Activated CD4-positive, alpha-beta T cell treated with anti-CD3 and anti-CD28 coated beads for 36 hours (primary cell): ENCODE results near the gene EIF5AL1. TPM values are rescaled to one million over a fixed set of nuclear protein-coding genes. Genes with fewer than 3 reads are reported as not detected.

Source experiments
- ATAC-seq: fragments of 200-7000 bp; cut with Tn5 transposase; one replicate; pipeline ENCODE4 v1.10.0; 2021; ENCODE audit warnings: mild to moderate bottlenecking, moderate library complexity
- CTCF ChIA-PET: fragments of 350-600 bp; sonication (Branson Sonifier 250); formaldehyde crosslinking; loops from one replicate; lab custom pipeline; 2021; ENCODE audit warnings: antibody characterized with exemption; lab: Charles Lee
- POLR2A ChIA-PET: fragments of 350-600 bp; sonication (Branson Sonifier 250); formaldehyde crosslinking; loops from one replicate; lab custom pipeline; 2021; ENCODE audit warnings: antibody characterized with exemption, inconsistent platforms; lab: Charles Lee
- DNase-seq: peaks from one replicate; pipeline ENCODE4 v3.0.0-alpha.2; 2020
- H3K27ac Mint-ChIP-seq: one replicate; pipeline ENCODE4 v1.8.0; 2021; ENCODE audit warnings: mixed read lengths
- H3K27me3 Mint-ChIP-seq: one replicate; pipeline ENCODE4 v1.8.0; 2021; ENCODE audit warnings: mixed read lengths
- H3K36me3 Mint-ChIP-seq: one replicate; pipeline ENCODE4 v1.8.0; 2021; ENCODE audit warnings: low read depth, mixed read lengths
- H3K4me1 Mint-ChIP-seq: one replicate; pipeline ENCODE4 v1.8.0; 2021; ENCODE audit warnings: mixed read lengths
- H3K4me3 Mint-ChIP-seq: one replicate; pipeline ENCODE4 v1.8.0; 2021; ENCODE audit warnings: mild to moderate bottlenecking, moderate library complexity, mixed read lengths
- H3K9me3 Mint-ChIP-seq: one replicate; pipeline ENCODE4 v1.8.0; 2021; ENCODE audit warnings: low read depth, mixed read lengths
- intact Hi-C, 2 experiments: fragments of 100-400 bp; cut with DNase I in 1 of 2; cut with micrococcal nuclease in 1 of 2; formaldehyde crosslinking; loops; one replicate each; pipeline versions ENCODE4 v1.14.2 to v1.15.1; 2022 to 2024; cut with DNase I, micrococcal nuclease
- total RNA-seq, 2 experiments: library from RNA; stranded (reverse); gene quantifications; one replicate each; pipeline ENCODE4 v1.2.3, GENCODE V29; 2021

The EIF5AL1 gene
- total RNA-seq, 2 experiments from 2014 or later: 0.18 to 0.46 TPM

- Mint-ChIP-seq H3K27me3 (peaks cover 2% of the 10 kb centered on the region), H3K36me3 (no peaks in the 10 kb centered on the region), H3K9me3 (no peaks in the 10 kb centered on the region), H3K27ac (no peak overlapping the region), H3K4me1 (no peaks in the 10 kb centered on the region), H3K4me3 (no peak overlapping the region)
- CTCF ChIA-PET: interaction anchor here (0.7 to 2.9 kb wide), 4 partner anchors 12 to 114 kb away, joined by 3 to 28 read pairs (median 4); no protein-coding TSS in a partner anchor
- POLR2A ChIA-PET: no interaction called here
- intact Hi-C loops: no loop called here
- DNase-seq (no peak), ATAC-seq (no peak)
Measured at GRCh38 chr10:79488336-79488735, 24.0 kb upstream of the EIF5AL1 start.

- intact Hi-C loops: no loop called here
- ATAC-seq (peak; percentile 33), DNase-seq (no peak)
- Mint-ChIP-seq H3K36me3 (no peaks in the 10 kb centered on the region), H3K4me3 (no peak overlapping the region), H3K27me3 (peaks cover 2% of the 10 kb centered on the region), H3K4me1 (no peaks in the 10 kb centered on the region), H3K9me3 (no peaks in the 10 kb centered on the region), H3K27ac (no peak overlapping the region)
- CTCF ChIA-PET: interaction anchor here (2.9 kb wide), 1 partner anchor 115 kb away, joined by 28 read pairs; no protein-coding TSS in a partner anchor
- POLR2A ChIA-PET: interaction anchor here (0.6 kb wide), 1 partner anchor 129 kb away, joined by 3 read pairs; no protein-coding TSS in a partner anchor
Measured at GRCh38 chr10:79488870-79489269, 23.5 kb upstream of the EIF5AL1 start.

- Mint-ChIP-seq H3K4me1 (no peaks in the 10 kb centered on the region), H3K4me3 (no peak overlapping the region), H3K36me3 (no peaks in the 10 kb centered on the region), H3K27ac (no peak overlapping the region), H3K27me3 (peaks cover 2% of the 10 kb centered on the region), H3K9me3 (no peaks in the 10 kb centered on the region)
- intact Hi-C loops: no loop called here
- ChIA-PET CTCF (interaction anchor here (0.9 to 1.3 kb wide), 2 partner anchors 9 to 116 kb away, joined by 3 to 5 read pairs; no protein-coding TSS in a partner anchor), POLR2A (no interaction called here)
- no peak for DNase-seq
- ATAC-seq: no peak
Measured at GRCh38 chr10:79490400-79491142, 21.8 kb upstream of the EIF5AL1 start.

- DNase-seq (no peak), ATAC-seq (no peak)
- H3K4me3 Mint-ChIP-seq: no peak overlapping the region
- H3K36me3 Mint-ChIP-seq: no peaks in the 10 kb centered on the region
- intact Hi-C loops: no loop called here
- H3K4me1 Mint-ChIP-seq: no peaks in the 10 kb centered on the region
- POLR2A ChIA-PET: no interaction called here
- no peaks in the 10 kb centered on the region for H3K9me3 Mint-ChIP-seq
- peaks cover 2% of the 10 kb centered on the region for H3K27me3 Mint-ChIP-seq
- no peak overlapping the region for H3K27ac Mint-ChIP-seq
- CTCF ChIA-PET: interaction anchor here (1.3 kb wide), 1 partner anchor 117 kb away, joined by 5 read pairs; no protein-coding TSS in a partner anchor
Measured at GRCh38 chr10:79491143-79491835, 21.0 kb upstream of the EIF5AL1 start.

GRCh38 chr10:79492256-79492655, 20.1 kb upstream of the EIF5AL1 start:
- no peak for ATAC-seq
- CTCF ChIA-PET: interaction anchor here (0.8 to 0.9 kb wide), 2 partner anchors 11 to 118 kb away, joined by 3 read pairs; no protein-coding TSS in a partner anchor

GRCh38 chr10:79492839-79493238, 19.5 kb upstream of the EIF5AL1 start:
- POLR2A ChIA-PET: no interaction called here
- intact Hi-C loops: no loop called here

More at GRCh38 chr10:79492256-79492655, 20.1 kb upstream of the EIF5AL1 start:
- no peaks in the 10 kb centered on the region for H3K36me3 Mint-ChIP-seq
- no peaks in the 10 kb centered on the region for H3K4me1 Mint-ChIP-seq
- H3K4me3 Mint-ChIP-seq: no peak overlapping the region
- DNase-seq: no peak
- no peak overlapping the region for H3K27ac Mint-ChIP-seq
- peaks cover 3% of the 10 kb centered on the region for H3K27me3 Mint-ChIP-seq
- intact Hi-C loops: no loop called here
- POLR2A ChIA-PET: no interaction called here
- no peaks in the 10 kb centered on the region for H3K9me3 Mint-ChIP-seq

GRCh38 chr10:79493806-79494205, 18.5 kb upstream of the EIF5AL1 start:
- H3K4me3 Mint-ChIP-seq: no peak overlapping the region

More at GRCh38 chr10:79492839-79493238, 19.5 kb upstream of the EIF5AL1 start:
- no peaks in the 10 kb centered on the region for H3K36me3 Mint-ChIP-seq
- H3K27ac Mint-ChIP-seq: no peak overlapping the region
- CTCF ChIA-PET: interaction anchor here (0.8 to 0.9 kb wide), 2 partner anchors 11 to 118 kb away, joined by 3 read pairs; no protein-coding TSS in a partner anchor
- H3K4me3 Mint-ChIP-seq: no peak overlapping the region
- no peaks in the 10 kb centered on the region for H3K9me3 Mint-ChIP-seq
- H3K4me1 Mint-ChIP-seq: no peaks in the 10 kb centered on the region
- H3K27me3 Mint-ChIP-seq: peaks cover 3% of the 10 kb centered on the region
- DNase-seq: no peak
- ATAC-seq: no peak

GRCh38 chr10:79494871-79495705, 17.2 kb upstream of the EIF5AL1 start:
- Mint-ChIP-seq H3K27me3 (peaks cover 3% of the 10 kb centered on the region), H3K36me3 (no peaks in the 10 kb centered on the region), H3K9me3 (no peaks in the 10 kb centered on the region), H3K4me1 (no peaks in the 10 kb centered on the region), H3K27ac (no peak overlapping the region), H3K4me3 (no peak overlapping the region)
- ATAC-seq (no peak), DNase-seq (no peak)
- intact Hi-C loops: no loop called here
- ChIA-PET CTCF (interaction anchor here (1.0 to 1.3 kb wide), 2 partner anchors 15 to 27 kb away, joined by 3 read pairs; no protein-coding TSS in a partner anchor), POLR2A (no interaction called here)

More at GRCh38 chr10:79493806-79494205, 18.5 kb upstream of the EIF5AL1 start:
- Mint-ChIP-seq H3K27ac (no peak overlapping the region), H3K36me3 (no peaks in the 10 kb centered on the region), H3K4me1 (no peaks in the 10 kb centered on the region), H3K9me3 (no peaks in the 10 kb centered on the region), H3K27me3 (peaks cover 3% of the 10 kb centered on the region)
- no peak for ATAC-seq
- intact Hi-C loops: no loop called here
- ChIA-PET POLR2A (no interaction called here), CTCF (interaction anchor here (0.9 to 1.3 kb wide), 2 partner anchors 14 to 119 kb away, joined by 3 read pairs; no protein-coding TSS in a partner anchor)
- no peak for DNase-seq

- Mint-ChIP-seq H3K27me3 (peaks cover 3% of the 10 kb centered on the region), H3K4me1 (no peaks in the 10 kb centered on the region), H3K9me3 (no peaks in the 10 kb centered on the region), H3K27ac (no peak overlapping the region), H3K36me3 (no peaks in the 10 kb centered on the region), H3K4me3 (no peak overlapping the region)
- intact Hi-C loops: no loop called here
- CTCF ChIA-PET: interaction anchor here (1.0 to 1.3 kb wide), 2 partner anchors 27 to 68 kb away, joined by 3 read pairs; no protein-coding TSS in a partner anchor
- ATAC-seq (no peak), DNase-seq (no peak)
- POLR2A ChIA-PET: no interaction called here
Measured at GRCh38 chr10:79495791-79496190, 16.5 kb upstream of the EIF5AL1 start.

- no peaks in the 10 kb centered on the region for H3K4me1 Mint-ChIP-seq
- H3K9me3 Mint-ChIP-seq: no peaks in the 10 kb centered on the region
- CTCF ChIA-PET: interaction anchor here (1.0 to 1.3 kb wide), 2 partner anchors 29 to 67 kb away, joined by 3 to 4 read pairs; no protein-coding TSS in a partner anchor
- POLR2A ChIA-PET: no interaction called here
- intact Hi-C loops: no loop called here
- DNase-seq (no peak), ATAC-seq (no peak)
- H3K36me3 Mint-ChIP-seq: no peaks in the 10 kb centered on the region
- no peak overlapping the region for H3K4me3 Mint-ChIP-seq
- H3K27ac Mint-ChIP-seq: no peak overlapping the region
- H3K27me3 Mint-ChIP-seq: peaks cover 3% of the 10 kb centered on the region
Measured at GRCh38 chr10:79496896-79497295, 15.4 kb upstream of the EIF5AL1 start.
